ENCODE results near the gene KATNIP.

- TF ChIP-seq POLR2A (IDR thresholded peaks at IDR 0.05; ENCODE audit: low read depth) = no peak
- no peak for TF ChIP-seq EP300 (IDR thresholded peaks at IDR 0.05)
These were observed 41.9 kb downstream of the KATNIP start for GRCh38 chr16:27591837-27592236.

Data from esophagus muscularis mucosa (tissue), 2 donors.